CD4-positive, CD25-positive, alpha-beta regulatory T cell (primary cell): ENCODE data around the gene MCOLN3. TPM values are rescaled to one million over a fixed set of nuclear protein-coding genes. Genes with fewer than 3 reads are reported as not detected.
"Not testable (repeated sequence)": the region's sequence is repeated elsewhere in the genome, so short reads cannot be mapped to it uniquely, and the experiment has no call there.

Experiments
- ATAC-seq, 2 donors: fragments of 150-1000 bp; cut with Tn5 transposase; one replicate each; pipeline ENCODE4 v1.10.0; 2021; ENCODE audit warnings: low read depth in 2 of 2, moderate number of reproducible peaks in 2 of 2, moderate library complexity in 1 of 2
- DNase-seq, 3 donors: peaks; one replicate each; pipeline versions ENCODE4 v3.0.0 to v3.0.0-alpha.2; 2012 to 2022; ENCODE audit warnings: mixed read lengths in 1 of 3
- H3K27ac ChIP-seq: one replicate; pipeline ENCODE4 v1.7.0; 2013; ENCODE audit warnings: mild to moderate bottlenecking, low read length; ENCODE audit not compliant: insufficient read depth, poor library complexity, severe bottlenecking
- H3K27me3 ChIP-seq: one replicate; pipeline ENCODE4 v1.7.0; 2013; ENCODE audit warnings: low read length; ENCODE audit not compliant: control insufficient read depth, insufficient read depth
- H3K36me3 ChIP-seq: one replicate; pipeline ENCODE4 v1.7.0; 2013; ENCODE audit warnings: mild to moderate bottlenecking, low read length, moderate library complexity; ENCODE audit not compliant: control insufficient read depth, insufficient read depth
- H3K4me1 ChIP-seq: 2 replicates; pipeline ENCODE4 v1.7.0; 2013; ENCODE audit warnings: mild to moderate bottlenecking, low read length; ENCODE audit not compliant: insufficient read depth, control insufficient read depth, poor library complexity, severe bottlenecking
- H3K4me3 ChIP-seq: one replicate; pipeline ENCODE4 v1.7.0; 2013; ENCODE audit warnings: low read depth, mild to moderate bottlenecking, low read length, moderate library complexity
- H3K9me3 ChIP-seq, 2 experiments: 1 replicate in 1 of 2; 2 replicates in 1 of 2; pipeline ENCODE4 v1.7.0; 2013; ENCODE audit warnings: low read length in 2 of 2, mild to moderate bottlenecking in 1 of 2, moderate library complexity in 1 of 2; ENCODE audit not compliant: control insufficient read depth in 2 of 2
- H3K27ac Mint-ChIP-seq, 3 donors: one replicate each; pipeline ENCODE4 v1.8.0; 2020 to 2022; ENCODE audit warnings: mild to moderate bottlenecking in 3 of 3, mixed read lengths in 3 of 3, moderate library complexity in 2 of 3
- H3K27me3 Mint-ChIP-seq: one replicate; pipeline ENCODE4 v1.8.0; 2022; ENCODE audit warnings: mild to moderate bottlenecking, mixed read lengths
- H3K36me3 Mint-ChIP-seq: one replicate; pipeline ENCODE4 v1.8.0; 2020; ENCODE audit warnings: mixed read lengths
- H3K4me1 Mint-ChIP-seq, 4 donors: one replicate each; pipeline ENCODE4 v1.8.0; 2020 to 2022; ENCODE audit warnings: mixed read lengths in 4 of 4, mild to moderate bottlenecking in 1 of 4
- H3K4me3 Mint-ChIP-seq, 4 donors: one replicate each; pipeline ENCODE4 v1.8.0; 2020 to 2022; ENCODE audit warnings: mild to moderate bottlenecking in 4 of 4, mixed read lengths in 4 of 4, moderate library complexity in 3 of 4
- H3K9me3 Mint-ChIP-seq, 7 donors: one replicate each; pipeline ENCODE4 v1.8.0; 2020 to 2022; ENCODE audit warnings: mixed read lengths in 7 of 7, mild to moderate bottlenecking in 3 of 7, moderate library complexity in 2 of 7
- polyA plus RNA-seq, 4 donors: library from polyadenylated mRNA; unstranded; fragments of 300-500 nt; fragmentation: Illumina TruSeq; gene quantifications; one replicate each; pipeline ENCODE4 v1.2.3, GENCODE V29; 2021
- total RNA-seq: library from RNA; stranded (reverse); gene quantifications from one replicate; pipeline ENCODE4 v1.2.3, GENCODE V29; 2022

Gene MCOLN3
- total and polyA plus RNA-seq, 5 donors from 2014 or later, result 0.15 TPM; not detected in 4

- Mint-ChIP-seq H3K36me3 (no peaks in the 10 kb centered on the region), H3K9me3 (no peaks in the 10 kb centered on the region), H3K27me3 (peaks cover 4% of the 10 kb centered on the region), H3K4me3 (no peak overlapping the region), H3K27ac (peak overlapping the region in 2 of 3 donors; percentile 31 to 52), H3K4me1 (peaks cover 0 to 9% (median under 1%) of the 10 kb centered on the region in 4 donors)
- H3K27ac ChIP-seq, result no peak overlapping the region
- DNase-seq, result no peak
- H3K4me1 ChIP-seq, result no peaks in the 10 kb centered on the region
- no peaks in the 10 kb centered on the region for H3K36me3 ChIP-seq
- no peaks in the 10 kb centered on the region for H3K27me3 ChIP-seq
- no peak for ATAC-seq
- H3K9me3 ChIP-seq, result no peaks in the 10 kb centered on the region
- H3K4me3 ChIP-seq, result no peak overlapping the region
These were observed 20.1 kb downstream of the MCOLN3 start for GRCh38 chr1:85028151-85028550.

GRCh38 chr1:85027242-85027983, 20.9 kb downstream of the MCOLN3 start:
- peak overlapping the region; percentile 29 to 52 (median 31) for H3K27ac Mint-ChIP-seq
- no peaks in the 10 kb centered on the region for H3K36me3 Mint-ChIP-seq
- H3K4me1 Mint-ChIP-seq, result peaks cover 0 to 9% (median under 1%) of the 10 kb centered on the region in 4 donors
- Histone ChIP-seq H3K9me3 (no peaks in the 10 kb centered on the region), H3K27me3 (no peaks in the 10 kb centered on the region), H3K4me1 (no peaks in the 10 kb centered on the region), H3K4me3 (no peak overlapping the region), H3K36me3 (no peaks in the 10 kb centered on the region), H3K27ac (no peak overlapping the region)
- H3K4me3 Mint-ChIP-seq, result no peak overlapping the region
- DNase-seq, result peak in 2 of 3 donors; percentile 33 to 40
- H3K9me3 Mint-ChIP-seq, result no peaks in the 10 kb centered on the region
- ATAC-seq, result peak; percentile 61 to 66
- peaks cover 4% of the 10 kb centered on the region for H3K27me3 Mint-ChIP-seq

GRCh38 chr1:85025940-85026339, 22.4 kb downstream of the MCOLN3 start:
- H3K36me3 Mint-ChIP-seq, result no peaks in the 10 kb centered on the region
- H3K36me3 ChIP-seq, result no peaks in the 10 kb centered on the region
- H3K4me1 Mint-ChIP-seq, result peaks cover 0 to 9% (median under 1%) of the 10 kb centered on the region in 4 donors
- H3K27ac ChIP-seq, result no peak overlapping the region
- no peaks in the 10 kb centered on the region for H3K27me3 ChIP-seq
- H3K4me1 ChIP-seq, result no peaks in the 10 kb centered on the region
- no peak overlapping the region for H3K27ac Mint-ChIP-seq
- no peak for ATAC-seq
- no peaks in the 10 kb centered on the region for H3K9me3 Mint-ChIP-seq
- H3K27me3 Mint-ChIP-seq, result peaks cover 4% of the 10 kb centered on the region
- H3K4me3 Mint-ChIP-seq, result no peak overlapping the region
- no peak for DNase-seq
- no peaks in the 10 kb centered on the region for H3K9me3 ChIP-seq
- H3K4me3 ChIP-seq, result no peak overlapping the region

GRCh38 chr1:85024736-85025135, 23.6 kb downstream of the MCOLN3 start:
- Histone ChIP-seq H3K27me3 (no peaks in the 10 kb centered on the region), H3K36me3 (no peaks in the 10 kb centered on the region), H3K9me3 (no peaks in the 10 kb centered on the region), H3K4me1 (no peaks in the 10 kb centered on the region), H3K4me3 (no peak overlapping the region), H3K27ac (no peak overlapping the region)
- H3K9me3 Mint-ChIP-seq, result no peaks in the 10 kb centered on the region
- H3K27ac Mint-ChIP-seq, result no peak overlapping the region
- H3K27me3 Mint-ChIP-seq, result peaks cover 8% of the 10 kb centered on the region
- H3K4me3 Mint-ChIP-seq, result no peak overlapping the region
- DNase-seq (no peak), ATAC-seq (no peak)
- no peaks in the 10 kb centered on the region for H3K36me3 Mint-ChIP-seq
- peaks cover 0 to 9% (median under 1%) of the 10 kb centered on the region in 4 donors for H3K4me1 Mint-ChIP-seq

GRCh38 chr1:85022700-85023099, 25.6 kb downstream of the MCOLN3 start:
- no peak overlapping the region for H3K27ac ChIP-seq
- H3K27me3 ChIP-seq, result no peaks in the 10 kb centered on the region
- Mint-ChIP-seq H3K36me3 (no peaks in the 10 kb centered on the region), H3K4me3 (no peak overlapping the region), H3K4me1 (peaks cover 0 to 6% (median under 1%) of the 10 kb centered on the region in 4 donors), H3K9me3 (no peaks in the 10 kb centered on the region), H3K27ac (no peak overlapping the region), H3K27me3 (peaks cover 8% of the 10 kb centered on the region)
- ATAC-seq, result no peak
- no peak for DNase-seq
- H3K9me3 ChIP-seq, result no peaks in the 10 kb centered on the region
- no peaks in the 10 kb centered on the region for H3K4me1 ChIP-seq
- H3K36me3 ChIP-seq, result no peaks in the 10 kb centered on the region
- H3K4me3 ChIP-seq, result no peak overlapping the region

- H3K27me3 ChIP-seq, result no peaks in the 10 kb centered on the region
- no peaks in the 10 kb centered on the region for H3K9me3 ChIP-seq
- ATAC-seq (no peak), DNase-seq (no peak)
- H3K27ac ChIP-seq, result no peak overlapping the region
- H3K36me3 Mint-ChIP-seq, result no peaks in the 10 kb centered on the region
- no peaks in the 10 kb centered on the region for H3K4me1 ChIP-seq
- peaks cover 18% of the 10 kb centered on the region for H3K27me3 Mint-ChIP-seq
- no peak overlapping the region for H3K4me3 Mint-ChIP-seq
- no peaks in the 10 kb centered on the region for H3K9me3 Mint-ChIP-seq
- no peak overlapping the region for H3K27ac Mint-ChIP-seq
- H3K4me3 ChIP-seq, result no peak overlapping the region
- no peaks in the 10 kb centered on the region for H3K4me1 Mint-ChIP-seq
- no peaks in the 10 kb centered on the region for H3K36me3 ChIP-seq
These were observed 28.3 kb downstream of the MCOLN3 start for GRCh38 chr1:85019994-85020393.

- H3K27me3 ChIP-seq, result no peaks in the 10 kb centered on the region
- ATAC-seq (no peak), DNase-seq (no peak)
- H3K9me3 ChIP-seq, result no peaks in the 10 kb centered on the region
- H3K36me3 ChIP-seq, result no peaks in the 10 kb centered on the region
- no peak overlapping the region for H3K27ac Mint-ChIP-seq
- peaks cover 32% of the 10 kb centered on the region for H3K27me3 Mint-ChIP-seq
- H3K4me3 Mint-ChIP-seq, result no peak overlapping the region
- no peaks in the 10 kb centered on the region for H3K4me1 Mint-ChIP-seq
- H3K36me3 Mint-ChIP-seq, result no peaks in the 10 kb centered on the region
- H3K4me3 ChIP-seq, result no peak overlapping the region
- peaks cover 0 to 1% (median 0%) of the 10 kb centered on the region in 7 donors for H3K9me3 Mint-ChIP-seq
- no peak overlapping the region for H3K27ac ChIP-seq
- H3K4me1 ChIP-seq, result no peaks in the 10 kb centered on the region
These were observed 32.5 kb downstream of the MCOLN3 start for GRCh38 chr1:85015826-85016225.

- not testable (repeated sequence) for H3K9me3 ChIP-seq, H3K4me1 ChIP-seq, H3K36me3 Mint-ChIP-seq, H3K36me3 ChIP-seq, H3K4me3 ChIP-seq, H3K27ac ChIP-seq, H3K4me1 Mint-ChIP-seq, ATAC-seq
- H3K27me3 ChIP-seq, result peaks cover 13% of the 10 kb centered on the region
- Mint-ChIP-seq H3K27ac (peak overlapping the region in 1 of 3 donors; percentile 67), H3K27me3 (peaks cover 42% of the 10 kb centered on the region), H3K4me3 (peak overlapping the region in 1 of 4 donors; percentile 64), H3K9me3 (peaks cover 4 to 33% (median 10%) of the 10 kb centered on the region in 7 donors)
- peak in 2 of 3 donors; percentile 16 to 68 for DNase-seq
These were observed 42.7 kb downstream of the MCOLN3 start for GRCh38 chr1:85005641-85006040.
